ENCODE measurements around the gene IFNLR1.

The IFNLR1 gene

GRCh38 chr1:24157918-24158481 is 29.1 kb downstream of the IFNLR1 start:
- ATAC-seq (replicated peaks), result no peak
- no peak for DNase-seq
- H3K27me3 Mint-ChIP-seq, result no peaks in the 10 kb centered on the region
- no peak overlapping the region for H3K4me3 Mint-ChIP-seq
- H3K4me1 Mint-ChIP-seq, result peaks cover 10 to 26% of the 10 kb centered on the region in 2 donors
- H3K27ac Mint-ChIP-seq, result no peak overlapping the region
- no peaks in the 10 kb centered on the region for H3K9me3 Mint-ChIP-seq
- peaks cover 59 to 65% of the 10 kb centered on the region in 2 donors for H3K36me3 Mint-ChIP-seq

- Mint-ChIP-seq H3K36me3 (peaks cover 49 to 56% of the 10 kb centered on the region in 2 donors), H3K27me3 (no peaks in the 10 kb centered on the region), H3K4me1 (peaks cover 10 to 26% of the 10 kb centered on the region in 2 donors), H3K4me3 (no peak overlapping the region), H3K9me3 (no peaks in the 10 kb centered on the region), H3K27ac (no peak overlapping the region)
- no peak for ATAC-seq (replicated peaks)
- no peak for DNase-seq
Observed at GRCh38 chr1:24156542-24157260, 30.4 kb downstream of the IFNLR1 start.

DNA sequence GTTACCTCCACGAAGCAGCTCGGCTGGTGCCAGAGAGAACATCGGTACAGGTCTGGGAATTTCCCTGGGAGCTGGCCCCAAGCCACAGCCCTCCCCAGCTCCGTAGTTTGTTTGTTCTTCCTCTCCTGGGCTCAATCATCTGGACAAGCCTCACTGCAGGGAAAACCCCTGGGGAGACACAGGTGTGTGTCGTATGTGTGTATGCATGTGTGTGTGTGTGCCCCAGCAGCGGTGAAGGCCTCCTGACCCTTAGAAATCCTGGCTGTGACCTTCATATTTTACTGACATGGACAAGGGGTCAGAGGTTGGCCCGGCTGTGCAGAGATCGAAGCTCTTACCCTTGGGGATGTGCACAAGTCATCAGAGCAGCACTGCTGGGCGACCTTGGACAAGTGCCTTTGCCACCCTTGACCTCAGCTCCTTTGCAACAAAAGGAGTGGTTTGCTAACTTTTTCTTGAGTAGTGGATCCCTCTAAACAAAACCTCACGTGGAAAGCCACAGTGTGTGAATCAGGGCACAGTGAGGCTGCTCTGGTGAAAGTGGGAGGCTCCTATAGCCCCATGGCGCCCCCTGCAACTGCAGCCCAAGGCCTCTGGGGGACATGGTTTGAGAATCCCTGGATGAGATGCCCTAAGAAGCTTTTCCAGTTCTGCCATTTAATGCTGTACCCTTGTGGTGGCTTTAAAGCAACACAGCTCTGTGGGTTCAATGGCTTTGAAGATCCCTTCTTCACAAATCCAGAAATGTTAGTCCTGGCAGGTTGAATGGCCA is 31.9 kb downstream of the IFNLR1 start:
- DNase-seq, result peak; percentile 17
- H3K36me3 Mint-ChIP-seq, result peaks cover 42 to 46% of the 10 kb centered on the region in 2 donors
- peak overlapping the region; percentile 69 for H3K27ac Mint-ChIP-seq
- peak overlapping the region in 1 of 2 donors; percentile 8 for H3K4me3 Mint-ChIP-seq
- ATAC-seq (replicated peaks), result peak in 1 of 2 donors; percentile 50
- H3K27me3 Mint-ChIP-seq, result no peaks in the 10 kb centered on the region
- no peaks in the 10 kb centered on the region for H3K9me3 Mint-ChIP-seq
- peaks cover 20 to 41% of the 10 kb centered on the region in 2 donors for H3K4me1 Mint-ChIP-seq

GRCh38 chr1:24154215-24154614 is 32.9 kb downstream of the IFNLR1 start:
- DNase-seq (no peak), ATAC-seq (replicated peaks) (no peak)
- Mint-ChIP-seq H3K36me3 (peaks cover 34 to 40% of the 10 kb centered on the region in 2 donors), H3K4me3 (no peak overlapping the region), H3K27ac (no peak overlapping the region), H3K9me3 (no peaks in the 10 kb centered on the region), H3K27me3 (no peaks in the 10 kb centered on the region), H3K4me1 (peaks cover 23 to 42% of the 10 kb centered on the region in 2 donors)

- H3K9me3 Mint-ChIP-seq, result no peaks in the 10 kb centered on the region
- H3K4me1 Mint-ChIP-seq, result peaks cover 23 to 42% of the 10 kb centered on the region in 2 donors
- no peak overlapping the region for H3K27ac Mint-ChIP-seq
- H3K4me3 Mint-ChIP-seq, result no peak overlapping the region
- DNase-seq (no peak), ATAC-seq (replicated peaks) (no peak)
- H3K27me3 Mint-ChIP-seq, result no peaks in the 10 kb centered on the region
- peaks cover 22 to 29% of the 10 kb centered on the region in 2 donors for H3K36me3 Mint-ChIP-seq
Observed at GRCh38 chr1:24152631-24153494, 34.2 kb downstream of the IFNLR1 start.

DNA sequence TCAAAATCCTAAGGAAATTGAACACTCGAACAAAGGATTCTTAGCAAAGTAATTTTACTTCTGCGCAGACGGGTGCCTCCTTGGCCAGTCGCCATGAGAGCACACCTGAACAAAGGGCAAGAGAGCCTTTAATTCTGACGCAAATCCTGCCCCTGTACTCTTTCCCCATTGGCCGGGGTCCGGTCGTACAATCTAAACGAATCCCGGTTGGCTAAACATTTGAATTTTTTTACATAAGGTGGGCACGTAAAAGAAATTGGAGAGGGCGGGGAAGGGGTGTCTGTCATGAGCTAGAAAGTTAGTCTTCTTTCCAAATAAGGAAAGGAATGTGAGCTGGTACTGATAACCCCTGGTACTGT is 35.9 kb downstream of the IFNLR1 start:
- ATAC-seq (replicated peaks) (peak; percentile 41 to 47), DNase-seq (no peak)
- H3K27ac Mint-ChIP-seq, result peak overlapping the region; percentile 14

DNA sequence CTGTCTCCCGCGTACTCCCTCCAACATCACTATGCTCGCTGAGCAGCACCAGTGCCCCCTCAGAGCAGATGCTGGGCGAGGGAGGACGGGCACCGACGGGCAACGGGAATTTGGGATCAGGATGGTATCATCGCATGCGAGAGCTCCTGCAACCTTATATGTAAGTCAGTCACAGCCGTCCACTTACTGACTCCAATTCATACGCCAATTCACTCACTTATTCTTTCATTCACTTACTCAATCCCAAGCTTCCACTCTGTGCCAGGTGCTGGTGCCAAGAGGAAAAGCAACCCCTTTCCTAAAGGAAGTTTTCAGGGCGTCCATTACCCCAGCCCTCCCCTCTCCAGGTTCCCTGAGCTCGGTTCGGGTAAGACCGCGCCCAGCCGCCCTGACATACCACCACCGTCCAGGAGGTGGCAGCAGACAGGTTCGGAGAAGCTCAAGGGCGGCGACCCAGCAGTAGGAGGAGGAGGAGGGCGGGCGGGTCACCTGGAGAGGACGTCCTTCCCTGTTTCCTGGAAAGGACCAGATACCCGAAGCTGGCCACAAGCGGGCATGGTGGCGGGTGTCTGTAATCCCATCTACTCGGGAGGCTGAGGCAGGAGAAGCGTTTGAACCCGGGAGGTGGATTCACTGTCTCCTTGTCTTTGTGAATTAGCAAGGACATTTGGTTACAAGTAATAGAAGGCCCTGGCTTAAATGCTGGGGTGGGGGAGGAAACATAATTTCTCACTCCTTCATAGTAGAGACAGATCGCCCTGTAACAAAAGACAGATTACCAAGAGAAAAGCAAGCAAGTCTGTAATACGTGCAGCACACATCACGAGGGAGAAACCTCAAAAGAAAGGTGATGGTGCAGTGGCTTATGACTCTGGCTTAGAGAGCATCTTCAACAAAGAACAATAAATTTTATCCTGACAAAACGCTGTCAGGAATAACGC is 36.6 kb downstream of the IFNLR1 start:
- ATAC-seq (replicated peaks), result peak; percentile 87 to 92
- Mint-ChIP-seq H3K36me3 (peaks cover 9 to 12% of the 10 kb centered on the region in 2 donors), H3K4me1 (peaks cover 19 to 33% of the 10 kb centered on the region in 2 donors), H3K27ac (peak overlapping the region; percentile 76), H3K27me3 (peaks cover 0 to 4% of the 10 kb centered on the region in 2 donors), H3K9me3 (no peaks in the 10 kb centered on the region), H3K4me3 (peak overlapping the region; percentile 72 to 78)
- peak; percentile 74 for DNase-seq

More for the DNA sequence above, 35.9 kb downstream of the IFNLR1 start:
- Mint-ChIP-seq H3K4me1 (peaks cover 22 to 40% of the 10 kb centered on the region in 2 donors), H3K27me3 (peaks cover 0 to 3% of the 10 kb centered on the region in 2 donors), H3K9me3 (no peaks in the 10 kb centered on the region), H3K4me3 (peak overlapping the region; percentile 72 to 78), H3K36me3 (peaks cover 15% of the 10 kb centered on the region in 2 donors)

DNA sequence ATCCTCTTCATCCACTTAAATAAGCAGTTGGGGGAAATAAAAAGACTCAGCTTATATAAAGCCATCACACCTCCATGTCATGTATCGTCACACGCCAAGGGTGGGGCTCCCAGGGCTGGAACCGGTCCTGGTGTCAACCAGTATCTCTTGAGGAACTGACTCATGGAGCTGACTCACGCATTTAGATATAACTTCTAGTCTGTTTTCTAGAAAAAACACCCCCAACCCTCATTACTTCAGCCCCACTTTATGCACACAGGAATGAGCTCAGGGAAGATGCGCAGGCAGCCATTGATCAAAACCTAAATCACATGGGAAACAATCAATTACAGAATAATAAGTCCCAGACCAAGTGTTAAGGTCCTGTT is 37.2 kb downstream of the IFNLR1 start:
- ATAC-seq (replicated peaks) (no peak), DNase-seq (no peak)
- Mint-ChIP-seq H3K9me3 (no peaks in the 10 kb centered on the region), H3K27ac (no peak overlapping the region), H3K4me1 (peaks cover 13 to 27% of the 10 kb centered on the region in 2 donors), H3K27me3 (peaks cover 0 to 4% of the 10 kb centered on the region in 2 donors), H3K36me3 (peaks cover 4 to 7% of the 10 kb centered on the region in 2 donors), H3K4me3 (no peak overlapping the region)

GRCh38 chr1:24147816-24148215 is 39.3 kb downstream of the IFNLR1 start:
- ATAC-seq (replicated peaks), result no peak

GRCh38 chr1:24147194-24147593 is 39.9 kb downstream of the IFNLR1 start:
- Mint-ChIP-seq H3K4me1 (peaks cover 15 to 26% of the 10 kb centered on the region in 2 donors), H3K4me3 (no peak overlapping the region), H3K27ac (no peak overlapping the region)

More at GRCh38 chr1:24147816-24148215, 39.3 kb downstream of the IFNLR1 start:
- DNase-seq, result no peak
- Mint-ChIP-seq H3K4me1 (peaks cover 15 to 29% of the 10 kb centered on the region in 2 donors), H3K4me3 (no peak overlapping the region), H3K36me3 (no peaks in the 10 kb centered on the region), H3K9me3 (no peaks in the 10 kb centered on the region), H3K27ac (no peak overlapping the region), H3K27me3 (peaks cover 5 to 9% of the 10 kb centered on the region in 2 donors)

DNA sequence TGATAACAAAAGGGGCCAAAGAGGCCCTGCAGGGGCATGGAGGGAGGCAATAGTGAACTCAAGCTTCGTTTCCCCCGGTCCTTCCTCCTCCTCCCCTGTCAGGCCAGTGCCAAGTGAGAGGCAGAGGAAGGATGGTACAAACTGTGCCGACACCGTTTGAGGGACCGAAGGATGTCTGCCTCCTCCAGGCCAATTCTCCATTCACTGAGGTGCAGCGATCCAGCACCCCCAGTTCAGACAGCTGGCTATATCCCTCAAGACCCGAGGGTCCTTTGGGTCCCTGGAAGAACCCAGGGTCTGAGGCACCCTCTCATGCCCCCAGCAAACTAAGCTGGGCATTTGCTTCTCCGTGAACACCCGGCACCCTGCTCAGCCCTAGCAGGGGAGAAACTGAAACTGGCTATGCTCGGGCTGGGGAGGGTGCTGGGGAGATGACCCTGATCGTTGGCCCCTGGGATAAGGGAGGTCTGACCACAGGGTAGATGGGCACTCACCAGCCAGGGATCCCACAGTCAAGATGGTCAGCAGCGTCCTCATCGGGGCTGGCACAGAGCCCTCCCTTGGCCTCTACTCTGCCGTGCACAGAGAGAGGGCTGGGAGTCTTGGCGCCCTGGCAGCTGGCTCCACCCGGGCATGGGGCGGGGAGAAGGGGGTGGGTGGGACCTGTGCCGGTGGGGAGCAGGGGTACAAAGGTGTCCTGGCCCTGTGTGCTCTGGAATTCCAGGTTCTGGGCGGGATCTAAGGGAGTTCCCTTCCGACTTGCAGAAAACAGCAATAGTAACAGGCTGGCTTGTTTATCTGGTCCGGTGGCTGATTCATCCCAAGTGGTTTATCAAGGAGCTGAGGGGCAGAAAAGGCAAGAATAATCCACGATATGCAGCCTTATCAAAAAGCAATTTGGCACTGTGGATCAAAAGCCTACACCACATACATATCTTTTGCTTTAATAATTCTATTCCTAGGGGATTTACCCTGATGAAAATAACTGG is 44.2 kb downstream of the IFNLR1 start, which contains the start of gene IL22RA1:
TSS of gene IL22RA1 (minus strand) at position 595 of the 989 bp plus-strand sequence. CDS start at position 537, 58 bp downstream.
- DNase-seq (no peak), ATAC-seq (replicated peaks) (no peak)
- peaks cover 0 to 2% of the 10 kb centered on the region in 2 donors for H3K9me3 Mint-ChIP-seq
- no peak within 1 kb of the TSS for H3K4me3 Mint-ChIP-seq
- peaks cover 13 to 14% of the 10 kb centered on the region in 2 donors for H3K27me3 Mint-ChIP-seq
- H3K27ac Mint-ChIP-seq, result no peak within 1 kb of the TSS
- H3K36me3 Mint-ChIP-seq, result no peaks in the 10 kb centered on the region
- H3K4me1 Mint-ChIP-seq, result peaks cover 1 to 5% of the 10 kb centered on the region in 2 donors

More at GRCh38 chr1:24147194-24147593, 39.9 kb downstream of the IFNLR1 start:
- DNase-seq (no peak), ATAC-seq (replicated peaks) (no peak)
- Mint-ChIP-seq H3K27me3 (peaks cover 5 to 9% of the 10 kb centered on the region in 2 donors), H3K36me3 (no peaks in the 10 kb centered on the region), H3K9me3 (no peaks in the 10 kb centered on the region)

Data from stimulated activated naive B cell treated with anti-CD40 and anti-IgM and Interleukin-4, amounts not matched to agents 10 μg/mL and 1 μg/mL and 100 μg/mL, for 72 hours (primary cell).